Stomach (tissue), 9 donors: Measurements from ENCODE around the gene CCDC32. TPM values are rescaled to one million over a fixed set of nuclear protein-coding genes. Genes with fewer than 3 reads are reported as not detected.
A peak's percentile ranks its signal among the peaks of the same experiment; 100 is the strongest.

Experiments
- DNase-seq, 2 donors: peaks; one replicate each; pipeline versions ENCODE4 v3.0.0 to v3.0.0-alpha.2; 2013 to 2019
- H3K27ac ChIP-seq, 5 donors: fragments of 200-600 bp in 4 of 5; sonication (generic) in 4 of 5; one replicate each; pipeline ENCODE4 v1.5.1; 2013 to 2019; ENCODE audit warnings: mild to moderate bottlenecking in 1 of 5, moderate library complexity in 1 of 5
- H3K27me3 ChIP-seq, 3 donors: fragments of 200-600 bp; sonication (generic); one replicate each; pipeline ENCODE4 v1.5.1; 2017 to 2019; ENCODE audit warnings: mixed run types in 1 of 3
- H3K36me3 ChIP-seq, 4 donors: fragments of 200-600 bp; sonication (generic); 1 replicate in 3 of 4; 2 replicates in 1 of 4; pipeline ENCODE4 v1.5.1; 2016 to 2019
- H3K4me1 ChIP-seq, 4 donors: fragments of 200-600 bp; sonication (generic); one replicate each; pipeline ENCODE4 v1.5.1; 2016 to 2019
- H3K4me3 ChIP-seq, 4 donors: fragments of 200-600 bp; sonication (generic) in 3 of 4; one replicate each; pipeline ENCODE4 v1.5.1; 2016 to 2019; ENCODE audit warnings: mild to moderate bottlenecking in 1 of 4
- H3K9me3 ChIP-seq, 4 donors: fragments of 200-600 bp; sonication (generic); one replicate each; pipeline ENCODE4 v1.5.1; 2016 to 2019
- EP300 ChIP-seq: sonication (generic); formaldehyde crosslinking; IDR thresholded peaks from one replicate; pipeline ENCODE4 v1.6.1; 2017; ENCODE audit warnings: antibody characterized with exemption
- POLR2A ChIP-seq, 4 donors: fragments of 450-650 bp; IDR thresholded peaks; one replicate each; pipeline ENCODE4 v1.6.1; 2016; ENCODE audit warnings: antibody characterized with exemption in 4 of 4, control low read depth in 2 of 4, mild to moderate bottlenecking in 1 of 4, moderate library complexity in 1 of 4
- POLR2AphosphoS5 ChIP-seq, 3 donors: sonication (generic); formaldehyde crosslinking; IDR thresholded peaks; one replicate each; pipeline ENCODE4 v1.6.1; 2016; ENCODE audit warnings: antibody characterized with exemption in 3 of 3
- WGBS, 5 donors: extraction: QIAGEN DNeasy Blood & Tissue Kit in 3 of 5; methylation state at CpG; one replicate each; pipeline versions ENCODE4 v1.1.5 to v1.1.7; 2013 to 2018; 5-methylcytosine and 5-hydroxymethylcytosine counted together
- intact Hi-C: fragments of 100-400 bp; cut with DNase I; formaldehyde crosslinking; loops from one replicate; pipeline ENCODE4 v1.15.1; 2023; ENCODE audit warnings: low total_unique reads
- polyA plus RNA-seq, 3 donors: library from polyadenylated mRNA; stranded (reverse); fragments of 200-250 nt; gene quantifications; one replicate each; pipeline ENCODE4 v1.2.3, GENCODE V29; 2013
- total RNA-seq, 5 donors: library from RNA; depleted of rRNA; stranded (reverse); fragments of >200 nt; gene quantifications; one replicate each; pipeline versions ENCODE4 v1.1.0 to v1.2.3, GENCODE V29; 2014 to 2016
- TF ChIP-seq, protein P1 (sequence below), 7 experiments: fragments of 450-650 bp in 4 of 7; fragments of 200-600 bp in 3 of 7; sonication (generic) in 3 of 7; IDR thresholded peaks; one replicate each; pipeline ENCODE4 v1.5.1; 2016 to 2019; ENCODE audit warnings: antibody characterized with exemption in 7 of 7, control low read depth in 2 of 7, mild to moderate bottlenecking in 1 of 7
- donor health status: healthy with polysubstance abuse.
- donor health status: Bipolar disorder and iron deficiency.
- donor health status: healthy.

CCDC32 gene
- total and polyA plus RNA-seq, 8 donors, result 12.3 to 65.7 (median 30.5) TPM

DNA sequence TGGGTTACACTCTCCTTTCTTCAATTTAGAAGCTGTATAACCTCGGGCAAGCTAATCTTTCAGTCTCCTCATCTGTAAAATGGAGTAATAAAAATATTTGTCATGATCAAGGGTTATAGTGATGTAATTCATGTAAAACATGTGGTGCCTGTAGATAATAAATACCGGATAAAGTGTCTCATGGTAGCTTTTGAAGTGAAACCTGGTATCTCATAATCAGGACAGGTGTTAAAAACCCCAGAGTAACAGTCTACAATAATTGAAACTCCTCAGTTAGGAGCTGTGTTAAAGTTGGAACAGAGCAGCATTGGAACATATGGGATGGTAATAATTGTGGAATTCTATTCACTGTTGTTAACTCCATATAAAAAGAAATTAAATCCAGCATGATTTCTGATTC, 28.3 kb upstream of the CCDC32 start:
- Histone ChIP-seq H3K4me1 (peaks cover 8 to 36% (median 22%) of the 10 kb centered on the region in 4 donors), H3K27me3 (peaks cover 0 to 11% (median 0%) of the 10 kb centered on the region in 3 donors), H3K36me3 (no peaks in the 10 kb centered on the region), H3K27ac (peak overlapping the region in 2 of 5 donors; percentile 91 to 95), H3K4me3 (no peak overlapping the region), H3K9me3 (no peaks in the 10 kb centered on the region)
- WGBS, 5 donors, result 48 to 72% (median 60%) methylated on average over 2 of the region's 2 CpGs
- no peak for DNase-seq
- TF ChIP-seq POLR2AphosphoS5 (IDR thresholded peaks at IDR 0.05), result no peak
- TF ChIP-seq, protein P1, sequence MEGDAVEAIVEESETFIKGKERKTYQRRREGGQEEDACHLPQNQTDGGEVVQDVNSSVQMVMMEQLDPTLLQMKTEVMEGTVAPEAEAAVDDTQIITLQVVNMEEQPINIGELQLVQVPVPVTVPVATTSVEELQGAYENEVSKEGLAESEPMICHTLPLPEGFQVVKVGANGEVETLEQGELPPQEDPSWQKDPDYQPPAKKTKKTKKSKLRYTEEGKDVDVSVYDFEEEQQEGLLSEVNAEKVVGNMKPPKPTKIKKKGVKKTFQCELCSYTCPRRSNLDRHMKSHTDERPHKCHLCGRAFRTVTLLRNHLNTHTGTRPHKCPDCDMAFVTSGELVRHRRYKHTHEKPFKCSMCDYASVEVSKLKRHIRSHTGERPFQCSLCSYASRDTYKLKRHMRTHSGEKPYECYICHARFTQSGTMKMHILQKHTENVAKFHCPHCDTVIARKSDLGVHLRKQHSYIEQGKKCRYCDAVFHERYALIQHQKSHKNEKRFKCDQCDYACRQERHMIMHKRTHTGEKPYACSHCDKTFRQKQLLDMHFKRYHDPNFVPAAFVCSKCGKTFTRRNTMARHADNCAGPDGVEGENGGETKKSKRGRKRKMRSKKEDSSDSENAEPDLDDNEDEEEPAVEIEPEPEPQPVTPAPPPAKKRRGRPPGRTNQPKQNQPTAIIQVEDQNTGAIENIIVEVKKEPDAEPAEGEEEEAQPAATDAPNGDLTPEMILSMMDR (IDR thresholded peaks at IDR 0.05), result no peak
- TF ChIP-seq EP300, result no peak
- no peak for TF ChIP-seq POLR2A (IDR thresholded peaks at IDR 0.05)
- intact Hi-C loops, result no loop called here

DNA sequence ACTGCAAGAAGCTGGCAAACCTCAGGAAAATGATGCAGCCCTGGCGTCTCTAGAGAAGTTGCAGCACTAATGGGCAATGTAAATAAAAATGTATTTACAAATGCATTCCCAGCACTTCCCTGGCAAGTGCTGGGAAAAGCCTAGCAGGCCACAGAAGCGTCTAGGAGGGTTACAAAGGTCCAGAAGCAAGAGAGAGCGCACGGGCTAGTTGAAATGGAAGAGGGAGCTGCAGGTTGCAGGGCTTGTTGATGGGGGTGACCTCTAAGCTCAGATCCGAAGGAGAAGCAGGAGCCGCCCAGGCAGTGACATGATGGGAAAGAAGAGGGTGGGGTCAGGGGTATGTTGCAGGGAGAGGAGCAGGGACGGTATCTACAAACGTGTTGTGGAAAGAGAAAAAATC, 26.5 kb upstream of the CCDC32 start:
- intact Hi-C loops, result no loop called here
- H3K9me3 ChIP-seq, result no peaks in the 10 kb centered on the region
- DNase-seq, result peak in 1 of 2 donors; percentile 37
- TF ChIP-seq EP300 (no peak), POLR2A (IDR thresholded peaks at IDR 0.05) (no peak), POLR2AphosphoS5 (IDR thresholded peaks at IDR 0.05) (no peak)
- TF ChIP-seq, protein P1 (IDR thresholded peaks at IDR 0.05), result no peak
- H3K27ac ChIP-seq, result peak overlapping the region in 4 of 5 donors; percentile 41 to 72 (median 68)
- H3K36me3 ChIP-seq, result no peaks in the 10 kb centered on the region
- no peak overlapping the region for H3K4me3 ChIP-seq
- H3K27me3 ChIP-seq, result peaks cover 0 to 8% (median 0%) of the 10 kb centered on the region in 3 donors
- H3K4me1 ChIP-seq, result peaks cover 8 to 36% (median 22%) of the 10 kb centered on the region in 4 donors
- WGBS, 5 donors, result 27 to 50% (median 47%) methylated on average over 8 of the region's 8 CpGs

DNA sequence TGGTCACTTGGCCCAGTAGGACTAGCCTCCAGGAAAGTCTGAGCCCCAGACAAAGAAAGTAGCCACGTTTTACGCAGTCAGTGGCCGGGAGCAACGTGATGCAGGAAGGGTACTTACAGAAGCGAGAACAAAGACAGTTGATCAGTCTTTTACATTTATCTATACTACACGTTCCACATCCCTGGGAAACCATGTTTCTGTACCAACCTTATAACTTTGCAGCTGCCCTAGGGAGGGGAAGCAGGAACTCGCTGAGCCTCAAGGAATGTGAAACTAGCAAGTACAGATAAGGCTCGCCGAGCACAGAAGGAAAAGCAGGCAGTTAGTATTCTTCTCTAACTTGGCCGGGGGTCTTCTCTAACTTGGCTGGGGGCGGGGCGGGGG, 25.8 kb upstream of the CCDC32 start:
- Histone ChIP-seq H3K4me3 (peak overlapping the region; percentile 3 to 38 (median 24)), H3K4me1 (peaks cover 8 to 36% (median 22%) of the 10 kb centered on the region in 4 donors), H3K9me3 (no peaks in the 10 kb centered on the region), H3K27me3 (peaks cover 0 to 3% (median 0%) of the 10 kb centered on the region in 3 donors), H3K27ac (peak overlapping the region; percentile 41 to 72 (median 64)), H3K36me3 (no peaks in the 10 kb centered on the region)
- peak; percentile 41 to 43 for DNase-seq
- WGBS, 5 donors, result 19 to 53% (median 44%) methylated on average over 12 of the region's 12 CpGs
- TF ChIP-seq, protein P1 (IDR thresholded peaks at IDR 0.05), result no peak
- TF ChIP-seq EP300, result no peak
- no peak for TF ChIP-seq POLR2AphosphoS5 (IDR thresholded peaks at IDR 0.05)
- no peak for TF ChIP-seq POLR2A (IDR thresholded peaks at IDR 0.05)
- intact Hi-C loops, result no loop called here

DNA sequence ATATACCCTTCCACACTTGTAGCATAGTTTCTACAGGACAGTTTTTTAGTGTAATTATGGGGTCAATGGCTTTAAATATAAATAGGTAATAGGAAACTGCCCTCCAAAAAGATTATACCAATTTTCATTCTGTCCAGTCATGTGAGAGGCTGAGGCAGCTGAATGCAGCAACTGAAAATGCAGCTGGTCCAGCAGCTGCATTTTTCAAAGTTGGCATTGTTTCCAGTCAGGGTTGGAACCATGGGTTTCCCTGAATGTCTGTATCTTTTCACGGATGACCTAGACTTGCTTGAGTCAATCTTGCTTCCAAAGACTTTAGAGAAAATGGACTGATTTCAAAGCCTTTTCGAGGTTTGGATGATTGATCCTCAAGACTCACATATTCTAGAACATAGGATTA, 19.3 kb upstream of the CCDC32 start:
- no peaks in the 10 kb centered on the region for H3K27me3 ChIP-seq
- no peak overlapping the region for H3K27ac ChIP-seq
- peaks cover 0 to 6% (median 3%) of the 10 kb centered on the region in 4 donors for H3K4me1 ChIP-seq
- no peaks in the 10 kb centered on the region for H3K36me3 ChIP-seq
- WGBS, 5 donors, result 39 to 46% (median 42%) methylated on average over 2 of the region's 2 CpGs
- no peak for DNase-seq
- TF ChIP-seq POLR2A (IDR thresholded peaks at IDR 0.05) (no peak), EP300 (no peak), POLR2AphosphoS5 (IDR thresholded peaks at IDR 0.05) (no peak)
- TF ChIP-seq, protein P1 (IDR thresholded peaks at IDR 0.05), result no peak
- no peaks in the 10 kb centered on the region for H3K9me3 ChIP-seq
- intact Hi-C loops, result no loop called here
- no peak overlapping the region for H3K4me3 ChIP-seq
